HUES48 (cell line): ENCODE measurements around the gene ALOX12.
"Not testable (repeated sequence)": the region's sequence is repeated elsewhere in the genome, so short reads cannot be mapped to it uniquely, and the experiment has no call there.

Source experiments
- H3K27ac ChIP-seq: one replicate; pipeline ENCODE4 v1.7.0; 2013; ENCODE audit warnings: low read depth, low read length, inconsistent platforms
- H3K27me3 ChIP-seq: 2 replicates; pipeline ENCODE4 v1.6.1; 2013; ENCODE audit warnings: mild to moderate bottlenecking, low read length; ENCODE audit not compliant: control insufficient read depth, insufficient read depth
- H3K36me3 ChIP-seq: 2 replicates; pipeline ENCODE4 v1.6.1; 2013; ENCODE audit warnings: low read length; ENCODE audit not compliant: control insufficient read depth, insufficient read depth
- H3K4me1 ChIP-seq: 2 replicates; pipeline ENCODE4 v1.6.1; 2013; ENCODE audit warnings: mild to moderate bottlenecking, low read length; ENCODE audit not compliant: control insufficient read depth, insufficient read depth
- H3K4me3 ChIP-seq: 2 replicates; pipeline ENCODE4 v1.5.1; 2013; ENCODE audit warnings: mild to moderate bottlenecking, low read depth, low read length
- H3K9ac ChIP-seq: 2 replicates; pipeline ENCODE4 v1.6.1; 2013; ENCODE audit warnings: mild to moderate bottlenecking, low read depth, low read length, moderate library complexity
- H3K9me3 ChIP-seq: 2 replicates; pipeline ENCODE4 v1.6.1; 2013; ENCODE audit warnings: low read length; ENCODE audit not compliant: control insufficient read depth, insufficient read depth

The ALOX12 gene

GRCh38 chr17:6995500-6996255, at the start of gene ALOX12:
Gene ALOX12 (plus strand): TSS chr17:6996049. CDS start chr17:6996118, 69 bp downstream.
- no peaks in the 10 kb centered on the region for H3K9me3 ChIP-seq
- H3K27me3 ChIP-seq: peaks cover 36% of the 10 kb centered on the region
- peaks cover 5% of the 10 kb centered on the region; the same call in 1 of the 2 replicates for H3K36me3 ChIP-seq
- no peaks in the 10 kb centered on the region for H3K4me1 ChIP-seq
- H3K27ac ChIP-seq: no peak within 1 kb of the TSS
- peak within 1 kb of the TSS; percentile 77 for H3K4me3 ChIP-seq
- H3K9ac ChIP-seq: 0 out of 2 replicates have a peak within 1 kb of the TSS, but pooled peaks have one; percentile 14

- Histone ChIP-seq H3K27ac (no peak overlapping the region), H3K4me3 (no peak overlapping the region), H3K9me3 (no peaks in the 10 kb centered on the region), H3K9ac (no peak overlapping the region), H3K4me1 (no peaks in the 10 kb centered on the region), H3K36me3 (no peaks in the 10 kb centered on the region), H3K27me3 (no peaks in the 10 kb centered on the region)
Measured at GRCh38 chr17:6947745-6948144, 48.1 kb upstream of the ALOX12 start.

GRCh38 chr17:6948562-6948961, 47.3 kb upstream of the ALOX12 start:
- H3K27ac ChIP-seq: no peak overlapping the region
- H3K9ac ChIP-seq: no peak overlapping the region
- H3K4me3 ChIP-seq: no peak overlapping the region
- no peaks in the 10 kb centered on the region for H3K9me3 ChIP-seq
- no peaks in the 10 kb centered on the region for H3K27me3 ChIP-seq
- H3K36me3 ChIP-seq: no peaks in the 10 kb centered on the region
- H3K4me1 ChIP-seq: no peaks in the 10 kb centered on the region

DNA sequence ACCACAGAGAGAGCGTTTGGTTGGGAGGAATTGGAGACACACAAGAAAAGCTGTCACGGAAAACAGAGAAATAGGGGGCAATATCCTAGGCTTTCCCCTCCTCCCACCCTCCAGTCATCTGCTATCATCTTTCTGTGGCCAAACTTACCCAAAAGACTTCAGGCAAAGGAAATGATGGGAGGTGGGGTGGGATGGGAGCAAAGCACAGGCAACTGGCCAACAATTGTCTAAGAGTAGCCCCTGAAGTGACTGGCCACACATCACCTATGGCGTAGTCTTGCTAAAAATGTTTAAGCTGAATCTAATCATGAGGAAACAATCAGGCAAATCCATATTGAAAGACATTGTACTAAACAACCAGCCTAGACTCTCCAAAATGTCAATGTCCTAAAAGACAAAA, 46.9 kb upstream of the ALOX12 start:
- no peaks in the 10 kb centered on the region for H3K36me3 ChIP-seq
- H3K27ac ChIP-seq: no peak overlapping the region
- H3K9me3 ChIP-seq: no peaks in the 10 kb centered on the region
- H3K4me1 ChIP-seq: no peaks in the 10 kb centered on the region
- no peak overlapping the region for H3K4me3 ChIP-seq
- H3K27me3 ChIP-seq: no peaks in the 10 kb centered on the region
- no peak overlapping the region for H3K9ac ChIP-seq

DNA sequence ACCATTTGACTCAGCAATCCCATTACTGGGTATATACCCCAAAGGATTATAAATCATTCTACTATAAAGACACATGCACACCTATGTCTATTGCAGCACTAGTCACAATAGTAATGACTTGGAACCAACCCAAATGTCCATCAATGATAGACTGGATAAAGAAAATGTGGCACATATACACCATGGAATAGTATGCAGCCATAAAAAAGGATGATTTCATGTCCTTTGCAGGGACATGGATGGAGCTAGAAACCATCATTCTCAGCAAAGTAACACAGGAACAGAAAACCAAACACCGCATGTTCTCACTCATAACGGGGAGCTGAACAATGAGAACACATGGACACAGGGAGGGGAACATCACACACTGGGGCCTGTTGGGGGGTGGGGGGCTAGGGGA, 44.9 kb upstream of the ALOX12 start:
- not testable (repeated sequence) for H3K9me3 ChIP-seq, H3K27ac ChIP-seq, H3K9ac ChIP-seq, H3K36me3 ChIP-seq, H3K4me1 ChIP-seq, H3K4me3 ChIP-seq, H3K27me3 ChIP-seq

DNA sequence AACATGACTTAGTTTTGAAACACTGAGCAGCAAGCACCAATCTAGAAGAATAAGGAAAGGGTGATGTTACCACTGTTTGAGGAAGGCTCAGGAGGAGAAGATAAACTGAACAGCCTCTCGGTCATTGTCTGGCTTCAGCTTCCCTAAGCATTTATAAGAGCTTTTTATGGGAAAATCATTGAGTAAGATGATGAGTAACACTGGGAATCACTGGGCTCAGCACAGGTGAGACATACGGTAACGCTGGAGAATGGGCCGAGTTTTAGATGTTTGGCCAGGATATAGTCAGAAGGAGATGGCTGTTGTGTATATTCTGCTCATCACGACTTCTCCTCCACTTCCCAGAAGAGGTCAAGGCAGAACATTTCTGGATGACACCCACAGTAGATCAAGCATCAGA, 42.2 kb upstream of the ALOX12 start:
- no peak overlapping the region for H3K27ac ChIP-seq
- no peaks in the 10 kb centered on the region for H3K9me3 ChIP-seq
- no peaks in the 10 kb centered on the region for H3K27me3 ChIP-seq
- H3K4me3 ChIP-seq: no peak overlapping the region
- H3K4me1 ChIP-seq: no peaks in the 10 kb centered on the region
- no peak overlapping the region for H3K9ac ChIP-seq
- no peaks in the 10 kb centered on the region for H3K36me3 ChIP-seq

- H3K36me3 ChIP-seq: no peaks in the 10 kb centered on the region
- H3K9me3 ChIP-seq: no peaks in the 10 kb centered on the region
- H3K9ac ChIP-seq: no peak overlapping the region
- H3K4me3 ChIP-seq: no peak overlapping the region
- H3K27ac ChIP-seq: no peak overlapping the region
- H3K4me1 ChIP-seq: no peaks in the 10 kb centered on the region
- H3K27me3 ChIP-seq: no peaks in the 10 kb centered on the region
Measured at GRCh38 chr17:6959700-6960099, 36.1 kb upstream of the ALOX12 start.

DNA sequence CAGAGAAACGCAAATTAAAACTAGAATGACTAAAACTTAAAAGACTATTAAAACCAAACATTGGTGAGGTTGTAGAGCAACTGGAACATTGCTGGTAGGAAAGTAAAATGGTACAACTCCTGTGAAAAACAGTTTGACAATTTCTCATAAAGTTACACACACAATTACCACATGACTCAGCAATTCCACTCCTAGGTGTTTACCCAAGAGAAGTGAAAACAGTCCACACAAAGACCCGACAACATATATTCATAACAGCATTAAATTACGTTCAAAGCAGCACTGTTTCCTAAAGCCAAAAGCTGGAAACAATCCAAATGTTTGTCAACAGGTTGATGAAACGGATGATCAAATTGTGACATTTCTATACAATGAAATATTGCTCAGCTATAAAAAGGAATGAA, 26.5 kb upstream of the ALOX12 start:
- H3K4me1 ChIP-seq: no peaks in the 10 kb centered on the region
- H3K36me3 ChIP-seq: no peaks in the 10 kb centered on the region
- no peaks in the 10 kb centered on the region for H3K9me3 ChIP-seq
- no peak overlapping the region for H3K9ac ChIP-seq
- H3K27ac ChIP-seq: no peak overlapping the region
- H3K27me3 ChIP-seq: no peaks in the 10 kb centered on the region
- H3K4me3 ChIP-seq: no peak overlapping the region

GRCh38 chr17:6970992-6971391, 24.9 kb upstream of the ALOX12 start:
- no peak overlapping the region for H3K27ac ChIP-seq
- no peaks in the 10 kb centered on the region for H3K36me3 ChIP-seq
- no peak overlapping the region for H3K9ac ChIP-seq
- H3K4me3 ChIP-seq: no peak overlapping the region
- no peaks in the 10 kb centered on the region for H3K27me3 ChIP-seq
- no peaks in the 10 kb centered on the region for H3K9me3 ChIP-seq
- H3K4me1 ChIP-seq: no peaks in the 10 kb centered on the region

- not testable (repeated sequence) for H3K4me3 ChIP-seq, H3K9ac ChIP-seq, H3K36me3 ChIP-seq, H3K27me3 ChIP-seq, H3K9me3 ChIP-seq, H3K27ac ChIP-seq, H3K4me1 ChIP-seq
Measured at GRCh38 chr17:6979440-6979839, 16.4 kb upstream of the ALOX12 start.

- Histone ChIP-seq H3K4me1 (no peaks in the 10 kb centered on the region), H3K27me3 (no peaks in the 10 kb centered on the region), H3K36me3 (no peaks in the 10 kb centered on the region), H3K9me3 (no peaks in the 10 kb centered on the region), H3K4me3 (no peak overlapping the region), H3K9ac (no peak overlapping the region), H3K27ac (no peak overlapping the region)
Measured at GRCh38 chr17:6981426-6981825, 14.4 kb upstream of the ALOX12 start.
